ENCODE data around the gene RPS6KB2. TPM values are rescaled to one million over a fixed set of nuclear protein-coding genes. Genes with fewer than 3 reads are reported as not detected.

Gene RPS6KB2
- total and polyA plus RNA-seq, 2 experiments from 2014 or later, result 29.5 to 41.3 TPM

GRCh38 chr11:67482275-67482826 is 54.1 kb downstream of the RPS6KB2 start:
- H3K9me2 ChIP-seq (ENCODE audit: insufficient read depth), result no peaks in the 10 kb centered on the region

More at GRCh38 chr11:67482275-67482826, 54.1 kb downstream of the RPS6KB2 start:
- Histone ChIP-seq H2AFZ (peak overlapping the region; percentile 67), H3K27me3 (ENCODE audit: insufficient read depth) (peaks cover 8% of the 10 kb centered on the region), H3K4me1 (ENCODE audit: insufficient read depth) (no peaks in the 10 kb centered on the region; the same call in 1 of the 2 replicates), H3K79me2 (replicated peaks; ENCODE audit: insufficient read depth) (no peaks in the 10 kb centered on the region), H3K27ac (ENCODE audit: low read depth) (no peak overlapping the region), H3F3A (replicated peaks; ENCODE audit: low read depth) (no peaks in the 10 kb centered on the region), H3K4me2 (peak overlapping the region; percentile 78), H4K20me1 (replicated peaks; ENCODE audit: insufficient read depth) (no peaks in the 10 kb centered on the region), H3K4me3 (peak overlapping the region; percentile 52), H3K36me3 (ENCODE audit: insufficient read depth) (no peaks in the 10 kb centered on the region)
- TF ChIP-seq CREB1 (CRISPR knock-in tag; IDR thresholded peaks at IDR 0.05; ENCODE audit: low read depth) (no peak), CTCF (conservative IDR thresholded peaks at IDR 0.05; ENCODE audit: low read depth in 2 of 2) (no peak), EZH2 (IDR thresholded peaks at IDR 0.05; ENCODE audit: low read depth, unreplicated experiment) (no peak), STAT1 (IDR thresholded peaks at IDR 0.05; ENCODE audit: unreplicated experiment) (no peak), JUNB (IDR thresholded peaks at IDR 0.05; ENCODE audit: unreplicated experiment) (no peak), ETS1 (IDR thresholded peaks at IDR 0.05) (no peak), ZNF331 (CRISPR knock-in tag; IDR thresholded peaks at IDR 0.05; ENCODE audit: low read depth) (no peak), ZNF462 (CRISPR knock-in tag; IDR thresholded peaks at IDR 0.05) (no peak), REST (IDR thresholded peaks at IDR 0.05; ENCODE audit: unreplicated experiment) (no peak), ZNF114 (CRISPR knock-in tag; IDR thresholded peaks at IDR 0.05) (no peak), NANOG (IDR thresholded peaks at IDR 0.05; ENCODE audit: borderline replicate concordance) (no peak), EZH2phosphoT487 (IDR thresholded peaks at IDR 0.05; ENCODE audit: unreplicated experiment) (no peak), POLR2AphosphoS5 (IDR thresholded peaks at IDR 0.05; ENCODE audit: low read depth) (no peak)
- peaks cover 23% of the 10 kb centered on the region for H3K4me1 Mint-ChIP-seq
- no peak for DNase-seq (ENCODE audit: low spot score)
- H3K9me3 Mint-ChIP-seq, result peaks cover 8% of the 10 kb centered on the region; the same call in 2 of the 3 replicates
- H3K36me3 Mint-ChIP-seq (ENCODE audit: low read depth), result peaks cover 5% of the 10 kb centered on the region; the same call in 1 of the 3 replicates
- no peak overlapping the region for H3K27ac Mint-ChIP-seq
- no peak for ATAC-seq
- H3K27me3 Mint-ChIP-seq (ENCODE audit: insufficient read depth, low read depth, poor library complexity), result peaks cover 22% of the 10 kb centered on the region
- peak overlapping the region; percentile 84 for H3K4me3 Mint-ChIP-seq
